NCI-H748 treated with DMSO at 0.1 percent for 48 hours (cell line): ENCODE measurements around the gene MYO1A.

Experiments
- DNase-seq: peaks from one replicate; lab custom pipeline; 2025; lab: John Stamatoyannopoulos, UW

Gene MYO1A

DNA sequence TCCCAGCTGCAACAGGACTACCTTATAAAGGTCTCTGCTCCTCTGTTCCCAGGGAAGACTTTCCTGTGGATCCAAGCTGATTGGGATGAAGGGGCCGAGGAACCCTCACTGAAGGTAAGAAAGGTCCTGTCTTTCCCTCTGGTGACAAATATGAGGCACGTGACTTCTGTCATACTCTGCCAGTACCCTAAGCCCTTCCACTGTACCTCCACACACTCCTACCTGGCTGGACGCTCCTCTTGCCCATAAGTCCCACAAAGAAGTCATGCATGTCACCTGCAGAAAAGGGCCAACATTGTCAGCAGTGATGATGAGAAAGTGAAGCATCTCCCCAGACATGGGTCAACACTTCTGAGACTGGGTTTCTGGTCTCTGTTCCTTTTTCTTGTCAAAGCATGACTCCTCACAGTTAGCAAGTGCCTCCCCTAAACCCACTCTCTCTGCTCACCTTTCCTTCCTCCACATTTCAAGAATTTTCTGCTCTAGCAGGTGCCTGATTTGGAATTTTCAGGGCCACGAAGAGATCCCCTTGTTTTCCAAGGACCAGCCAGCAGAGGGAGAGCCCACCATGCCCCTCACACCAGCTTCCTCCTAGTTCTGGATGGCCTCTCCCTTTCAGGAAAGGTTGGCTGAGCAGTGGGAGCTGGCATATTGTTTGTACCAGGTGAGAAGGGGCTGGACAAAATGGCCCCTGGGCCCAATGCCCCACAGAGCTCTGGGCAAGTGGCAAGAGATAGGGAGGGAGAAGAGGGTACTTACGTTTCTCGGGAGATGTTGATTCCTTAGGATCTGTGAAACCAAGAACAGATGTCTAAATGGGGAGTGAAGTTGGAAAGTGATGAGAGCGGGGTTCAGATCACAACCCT lies 37.1 kb downstream of the MYO1A start:
- no peak for DNase-seq

DNA sequence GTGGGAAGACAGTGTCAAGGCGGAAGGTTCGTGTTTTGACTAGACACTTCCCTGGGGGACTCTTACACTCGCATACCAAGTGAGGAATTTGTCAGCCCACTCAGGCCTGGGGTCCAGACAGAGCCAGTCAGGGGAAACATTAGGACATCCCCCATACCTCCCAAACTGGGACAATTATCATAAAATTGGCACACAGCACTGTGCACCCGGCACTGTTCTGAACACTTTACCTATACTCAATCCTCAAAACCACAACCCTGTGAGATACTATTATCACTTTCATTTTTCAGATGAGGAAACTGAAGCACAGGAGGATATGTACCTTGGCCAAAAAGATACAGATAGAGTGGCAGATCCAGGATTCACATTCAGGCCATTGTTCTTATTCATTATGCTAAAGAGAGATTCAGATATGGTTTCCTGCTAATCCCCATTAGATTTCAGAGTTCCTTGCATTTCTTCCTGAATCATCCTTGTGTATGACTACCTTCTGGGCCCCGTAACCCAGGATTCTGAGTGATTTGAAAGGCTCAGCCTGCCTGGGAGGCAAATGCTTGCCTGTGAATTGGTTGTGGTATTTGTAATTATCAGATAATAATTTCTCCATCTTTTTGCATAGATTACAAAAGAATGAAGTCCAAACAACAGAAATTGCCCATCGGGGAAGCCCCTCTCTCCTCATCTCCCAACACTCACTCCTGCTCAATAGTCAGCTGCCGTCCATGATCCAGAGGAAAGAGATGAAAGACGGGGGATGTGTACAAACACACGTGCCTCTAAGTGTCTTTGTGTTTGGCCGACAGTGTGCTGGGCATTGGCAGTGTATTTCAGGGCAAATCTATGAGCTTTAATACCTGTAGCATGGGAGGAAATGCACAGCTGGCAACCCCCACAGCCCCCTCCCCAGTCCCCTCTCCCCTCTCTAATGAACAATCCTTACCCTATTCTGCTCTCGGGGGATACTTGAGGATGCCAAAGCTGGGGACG lies 38.2 kb downstream of the MYO1A start:
- DNase-seq, result no peak

DNA sequence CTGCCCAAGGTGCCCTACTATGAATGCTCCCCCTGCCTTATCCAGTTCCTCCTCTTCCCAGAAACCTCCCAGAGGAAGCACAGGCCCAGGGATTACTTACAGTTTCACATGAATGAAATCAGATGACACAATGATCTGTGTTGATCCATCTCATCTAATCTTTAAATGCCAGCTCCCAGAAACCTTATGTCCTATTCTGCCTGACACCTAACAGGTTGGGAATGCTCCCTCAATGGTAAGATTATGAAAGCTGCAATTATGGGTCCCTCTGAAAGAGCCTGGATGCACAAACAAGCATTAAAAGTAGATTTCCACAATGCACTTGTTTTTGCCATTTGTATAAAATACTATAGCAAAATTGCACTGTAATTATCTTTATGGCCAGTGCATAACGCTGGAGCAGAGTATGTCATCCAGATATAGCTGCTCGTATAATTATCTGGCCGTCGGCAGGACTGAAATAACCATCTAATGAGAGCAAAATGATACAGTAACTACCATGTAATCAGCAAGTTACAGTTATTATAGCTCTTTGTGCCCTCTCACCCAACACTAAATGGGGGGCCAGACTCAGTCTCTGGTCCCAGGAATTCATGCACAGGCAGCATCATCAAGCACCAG lies 39.2 kb downstream of the MYO1A start:
- DNase-seq, result no peak

DNA sequence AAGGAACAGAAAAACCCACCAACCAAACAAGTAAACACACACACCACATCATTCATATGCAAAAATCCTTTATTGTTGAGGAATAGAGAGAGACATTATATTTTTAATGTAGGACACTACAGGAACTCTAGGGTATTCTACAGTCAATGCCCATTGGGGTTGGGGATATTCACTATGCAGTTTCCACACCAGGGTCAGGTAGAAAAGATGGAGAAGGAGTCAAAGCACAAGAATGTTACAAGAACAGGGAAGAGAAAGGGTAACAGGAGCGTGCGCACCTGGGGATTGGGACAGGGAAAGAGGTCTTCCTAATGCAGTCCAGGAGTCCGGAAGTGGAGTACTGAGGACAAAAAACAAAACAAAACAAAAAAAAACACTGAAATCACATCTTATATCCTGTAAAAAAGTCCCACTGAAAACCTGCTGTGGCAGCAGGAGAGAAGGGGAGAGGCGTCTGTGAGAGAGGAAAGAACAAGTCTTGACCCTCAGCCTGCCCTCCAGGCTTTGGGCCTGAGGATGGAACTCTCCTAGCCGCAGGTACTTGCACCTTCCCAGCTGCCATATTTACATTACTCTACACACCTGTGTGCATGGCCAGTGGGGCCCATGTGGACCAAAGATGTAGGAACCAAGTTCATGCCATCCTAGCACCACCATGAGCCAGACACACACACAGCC lies 39.8 kb downstream of the MYO1A start:
- no peak for DNase-seq

DNA sequence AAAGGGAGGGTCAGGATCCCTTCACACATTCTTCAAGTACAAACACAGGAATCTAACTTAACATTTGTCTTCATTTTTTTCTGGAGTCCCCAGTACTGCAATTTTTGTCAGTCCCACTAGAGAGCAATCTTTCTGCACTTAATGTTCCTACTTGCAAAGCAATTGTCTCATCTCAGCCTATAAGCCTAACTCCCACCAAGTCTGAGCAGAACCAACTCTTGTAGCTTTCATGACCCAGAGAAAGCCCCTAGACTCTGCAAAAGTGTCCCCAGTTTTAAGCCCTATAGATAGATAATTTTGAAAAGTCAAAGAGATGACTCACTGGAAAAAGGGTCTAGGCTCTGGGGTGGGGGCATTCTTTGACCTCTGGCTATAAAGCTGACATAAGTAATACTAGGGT lies 41.8 kb downstream of the MYO1A start:
- peak; percentile 66 for DNase-seq

DNA sequence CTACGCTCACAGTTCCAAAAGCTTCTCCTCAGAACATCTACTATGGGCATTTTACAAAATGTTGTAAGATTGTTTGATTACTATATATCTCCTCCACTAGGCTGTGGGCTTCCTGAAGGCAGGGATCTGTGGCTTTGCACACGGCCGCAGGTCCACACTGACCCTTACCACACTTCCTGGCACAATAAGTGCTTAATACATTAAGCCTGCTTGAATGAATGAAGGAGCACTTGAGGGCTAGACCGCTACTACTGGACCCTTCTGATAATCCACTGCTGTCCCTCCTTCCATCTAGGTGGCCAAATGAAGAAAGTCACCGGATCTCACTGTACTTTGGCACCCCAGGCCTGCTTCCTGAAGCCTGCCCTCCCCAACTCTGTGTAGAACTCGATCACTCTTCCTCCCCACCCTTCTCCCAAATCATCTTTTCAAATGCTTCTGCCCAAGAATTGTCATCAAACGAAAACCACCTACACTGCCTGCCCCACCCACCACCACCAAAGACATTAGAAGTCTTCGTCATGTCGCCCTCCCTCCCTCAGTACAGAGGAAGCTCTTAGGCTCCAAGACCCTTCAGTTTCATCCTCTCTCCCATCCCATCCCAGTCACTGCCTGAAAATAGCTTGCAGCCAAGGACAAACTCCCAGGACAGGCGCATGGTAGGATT lies 43.0 kb downstream of the MYO1A start:
- DNase-seq, result no peak

DNA sequence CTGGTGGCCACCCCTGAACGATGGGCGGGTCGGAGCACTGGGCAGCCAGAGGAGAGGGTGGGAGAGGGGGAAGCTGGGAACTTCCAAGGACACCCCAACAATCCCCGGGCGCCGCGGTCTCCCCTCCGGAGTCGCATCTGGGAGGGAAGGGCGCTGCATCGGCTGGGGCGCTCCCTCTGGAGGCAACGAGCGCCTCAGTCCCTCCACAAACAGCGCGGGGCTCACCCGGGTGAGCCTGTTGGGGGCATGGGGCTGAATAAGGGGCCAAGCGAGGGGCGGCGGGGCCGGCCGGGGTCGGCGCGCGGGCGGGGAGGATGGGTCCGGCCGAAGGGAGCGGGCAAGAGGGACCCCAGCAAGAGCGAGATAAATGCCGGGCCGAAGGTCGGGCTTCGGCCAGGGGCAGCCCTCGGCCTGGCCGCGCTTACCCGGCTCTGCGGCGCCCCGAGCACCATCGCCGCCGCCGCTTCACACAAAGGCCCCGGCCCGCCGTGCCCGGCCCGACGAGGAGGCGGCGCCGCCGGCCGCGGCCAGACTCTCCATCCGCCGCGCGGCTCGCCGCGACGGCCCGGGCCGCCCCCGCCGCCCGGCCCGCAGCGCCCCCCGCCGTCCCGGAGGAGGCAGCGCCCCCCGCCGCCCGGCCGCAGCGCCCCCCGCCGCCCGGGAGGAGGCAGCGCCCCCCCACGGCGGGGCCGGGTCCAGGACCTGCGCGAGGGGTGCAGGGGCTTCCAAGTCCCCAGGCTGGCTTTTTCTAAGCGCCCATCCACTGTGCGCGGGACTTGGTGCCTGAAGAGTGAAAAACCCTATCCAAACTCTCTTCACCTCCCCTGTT lies 43.7 kb downstream of the MYO1A start, which contains the start of gene ZBTB39:
Gene ZBTB39 (minus strand): TSS at position 567 of the 829 bp plus-strand sequence. CDS start 1,629 bp downstream, outside the sequence.
- DNase-seq, result peak; percentile 30

DNA sequence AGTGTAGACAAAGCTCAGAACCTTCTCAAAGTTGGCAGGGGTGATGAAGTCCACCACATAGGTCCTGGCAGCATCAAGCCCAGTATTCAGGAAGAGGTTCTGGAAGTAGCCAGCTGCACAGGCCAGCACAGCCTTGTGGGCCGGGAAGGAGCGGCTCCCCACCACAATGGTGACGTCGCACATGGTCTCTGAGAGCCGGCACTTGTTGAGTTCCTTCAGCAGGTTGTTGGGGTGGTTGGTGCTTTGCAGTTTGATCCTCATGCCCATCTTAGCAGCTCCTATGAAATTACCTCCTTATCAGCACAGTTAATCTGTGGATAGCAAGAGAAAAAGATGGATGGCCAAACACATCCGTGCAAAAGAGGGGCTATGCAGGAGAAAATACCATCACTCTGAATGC lies 45.3 kb downstream of the MYO1A start:
- DNase-seq, result no peak

DNA sequence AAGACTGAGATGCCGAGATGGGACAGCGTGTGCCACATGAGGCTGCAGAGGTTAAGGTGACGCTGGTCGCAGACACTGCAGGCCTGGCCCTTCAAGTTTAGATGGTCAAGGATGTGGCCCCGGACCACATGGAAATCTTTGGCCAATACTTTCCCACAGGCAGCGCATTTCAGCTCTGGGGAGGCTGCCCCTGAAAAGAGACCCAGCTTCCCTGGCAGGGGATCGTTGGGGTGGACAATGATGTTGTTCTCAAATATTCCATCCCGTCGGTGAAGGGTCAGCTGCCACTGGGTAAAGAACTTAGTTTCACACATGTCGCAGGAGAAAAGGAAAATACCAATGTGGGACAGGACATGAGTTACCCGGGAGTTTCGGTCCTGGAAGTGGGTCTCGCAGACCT lies 46.5 kb downstream of the MYO1A start:
- DNase-seq, result no peak

DNA sequence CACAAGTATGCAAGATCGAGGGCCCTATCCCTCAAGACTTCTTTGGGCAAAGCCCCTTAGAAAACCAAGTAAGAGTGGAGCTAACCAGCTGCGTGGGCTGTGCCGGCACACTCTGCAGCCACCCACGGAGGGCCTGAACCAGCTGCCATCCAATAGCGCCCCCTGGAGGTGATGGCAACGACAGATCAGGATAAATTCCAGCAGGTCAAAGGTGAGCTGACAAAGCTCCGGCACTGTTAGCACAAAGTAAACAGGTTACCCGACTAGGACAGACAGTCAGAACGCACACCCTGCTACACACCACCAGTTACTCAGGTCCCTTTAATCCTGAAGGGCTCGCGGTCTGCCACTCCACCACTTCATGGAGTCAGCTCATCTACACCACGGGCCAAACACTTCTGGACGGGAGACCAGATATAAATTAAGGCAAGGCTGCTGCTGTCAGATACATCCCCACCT lies 48.5 kb downstream of the MYO1A start:
- peak; percentile 33 for DNase-seq

DNA sequence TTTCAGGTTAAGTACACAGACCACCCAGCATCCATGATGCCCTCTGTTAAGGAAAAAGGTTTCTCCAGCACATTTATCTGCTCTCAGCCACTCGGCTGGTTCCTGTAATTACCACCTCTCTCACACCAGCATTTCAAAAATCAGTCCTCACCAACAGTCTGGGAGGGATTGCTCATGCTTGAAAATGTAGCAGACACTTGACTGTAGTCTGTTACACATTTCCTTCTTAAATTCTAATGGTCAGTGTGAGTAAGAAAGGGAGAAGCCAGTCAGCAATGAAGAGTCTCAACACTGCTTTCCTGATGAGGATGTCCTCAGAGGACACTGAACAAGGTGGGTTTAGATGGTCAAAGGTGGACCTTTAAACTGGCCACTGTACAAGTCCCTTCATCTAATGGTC lies 49.5 kb downstream of the MYO1A start:
- no peak for DNase-seq

DNA sequence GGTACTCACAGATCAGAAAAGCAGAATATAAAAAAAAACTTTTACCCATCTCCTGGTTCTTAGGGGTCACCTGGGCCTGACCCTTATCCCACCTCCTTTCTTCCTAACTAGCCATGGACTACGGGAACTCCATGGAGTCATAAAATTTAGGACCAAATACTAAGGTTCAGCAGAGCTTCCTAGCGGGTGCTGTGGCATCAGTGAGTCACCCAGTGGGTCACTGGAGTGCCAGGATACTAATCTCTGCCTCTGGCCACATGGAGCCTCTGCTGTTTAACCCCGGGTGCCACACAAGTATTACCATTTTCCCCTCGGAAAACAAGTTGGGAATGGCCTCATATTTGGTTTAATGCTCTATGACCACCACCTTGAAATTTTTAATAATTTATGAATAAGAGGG lies 50.5 kb downstream of the MYO1A start:
- DNase-seq, result no peak

DNA sequence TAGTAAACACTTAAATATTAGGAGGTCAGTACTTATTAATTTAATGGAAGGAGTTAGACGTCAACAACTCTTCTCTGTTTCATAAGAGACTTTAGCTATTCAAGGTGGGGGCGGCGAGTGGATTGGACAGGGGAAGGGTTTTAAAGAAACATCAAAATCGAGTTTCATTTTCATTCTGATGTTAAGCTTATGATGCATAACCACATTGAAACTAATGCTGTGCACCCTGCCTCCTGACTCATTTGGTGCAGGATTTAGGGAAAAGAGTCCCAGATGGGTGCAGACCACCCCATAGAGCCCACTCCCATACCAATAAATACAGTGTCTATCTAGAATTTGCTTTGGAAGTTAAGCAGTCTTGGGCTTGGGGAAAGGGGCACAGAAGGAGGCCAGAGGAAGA lies 50.9 kb downstream of the MYO1A start:
- DNase-seq, result no peak

DNA sequence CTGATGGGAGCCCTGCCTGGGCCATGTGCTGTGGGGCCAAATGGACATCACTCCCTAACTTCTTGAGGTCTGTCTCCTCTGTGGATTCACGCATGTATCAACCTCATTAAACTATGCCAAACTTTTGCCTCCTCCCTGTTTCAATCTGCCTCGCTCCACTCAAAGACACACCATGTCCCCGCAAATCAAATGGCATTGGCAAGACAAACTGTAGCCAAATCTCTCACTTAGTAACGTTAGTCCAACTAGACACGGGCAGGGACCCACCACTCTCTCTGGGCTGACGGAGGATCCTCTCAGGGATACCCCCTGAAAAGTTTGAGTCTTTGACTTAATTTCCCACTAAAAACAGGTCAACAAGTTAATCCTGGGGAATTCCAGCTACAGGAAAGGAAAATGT lies 51.6 kb downstream of the MYO1A start:
- no peak for DNase-seq

DNA sequence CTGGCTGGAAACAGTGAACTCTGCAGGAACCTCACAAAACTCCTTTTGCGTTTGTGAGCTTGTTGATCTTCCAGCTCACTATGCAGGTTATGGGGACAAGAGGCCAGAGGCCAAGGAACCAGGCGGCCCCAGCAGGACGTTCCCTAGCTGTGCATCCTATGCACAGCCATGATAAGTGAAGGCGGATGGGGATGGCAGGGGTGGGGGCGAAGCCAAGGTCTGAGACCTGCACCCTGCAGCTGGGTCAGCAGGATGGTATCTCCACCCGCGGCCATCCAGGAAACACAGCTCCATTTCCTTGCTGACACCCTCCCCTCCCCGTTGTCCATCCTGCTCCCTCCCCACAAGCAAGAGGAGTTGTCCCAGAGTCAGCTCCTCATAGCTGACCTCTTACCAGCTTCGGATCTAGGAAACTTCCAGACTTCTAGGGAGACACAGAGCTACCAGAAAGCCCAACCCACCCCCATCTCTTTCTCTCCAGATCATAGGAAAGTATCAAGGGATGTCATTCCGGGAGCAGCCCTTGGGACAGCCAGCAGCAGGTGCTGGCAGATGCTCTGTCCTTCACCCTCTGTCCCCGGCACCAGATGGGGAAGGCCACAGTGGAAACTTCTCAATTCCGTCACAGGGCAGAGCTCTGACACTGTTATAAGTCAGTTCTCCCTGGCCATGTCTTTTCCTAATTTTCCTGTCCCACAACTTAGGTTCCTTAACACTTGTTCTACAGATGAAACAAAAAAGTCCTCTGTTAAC lies 53.0 kb downstream of the MYO1A start:
- no peak for DNase-seq

DNA sequence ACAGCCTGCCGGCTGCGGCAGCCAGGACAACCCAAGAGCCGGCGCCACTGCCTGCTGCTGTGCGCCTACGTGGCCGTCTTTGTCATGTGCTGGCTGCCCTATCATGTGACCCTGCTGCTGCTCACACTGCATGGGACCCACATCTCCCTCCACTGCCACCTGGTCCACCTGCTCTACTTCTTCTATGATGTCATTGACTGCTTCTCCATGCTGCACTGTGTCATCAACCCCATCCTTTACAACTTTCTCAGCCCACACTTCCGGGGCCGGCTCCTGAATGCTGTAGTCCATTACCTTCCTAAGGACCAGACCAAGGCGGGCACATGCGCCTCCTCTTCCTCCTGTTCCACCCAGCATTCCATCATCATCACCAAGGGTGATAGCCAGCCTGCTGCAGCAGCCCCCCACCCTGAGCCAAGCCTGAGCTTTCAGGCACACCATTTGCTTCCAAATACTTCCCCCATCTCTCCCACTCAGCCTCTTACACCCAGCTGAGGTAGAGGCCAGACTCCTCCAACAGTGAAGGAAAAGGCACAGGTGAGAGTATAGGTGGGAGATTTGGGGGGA lies 53.9 kb downstream of the MYO1A start:
- DNase-seq, result no peak

DNA sequence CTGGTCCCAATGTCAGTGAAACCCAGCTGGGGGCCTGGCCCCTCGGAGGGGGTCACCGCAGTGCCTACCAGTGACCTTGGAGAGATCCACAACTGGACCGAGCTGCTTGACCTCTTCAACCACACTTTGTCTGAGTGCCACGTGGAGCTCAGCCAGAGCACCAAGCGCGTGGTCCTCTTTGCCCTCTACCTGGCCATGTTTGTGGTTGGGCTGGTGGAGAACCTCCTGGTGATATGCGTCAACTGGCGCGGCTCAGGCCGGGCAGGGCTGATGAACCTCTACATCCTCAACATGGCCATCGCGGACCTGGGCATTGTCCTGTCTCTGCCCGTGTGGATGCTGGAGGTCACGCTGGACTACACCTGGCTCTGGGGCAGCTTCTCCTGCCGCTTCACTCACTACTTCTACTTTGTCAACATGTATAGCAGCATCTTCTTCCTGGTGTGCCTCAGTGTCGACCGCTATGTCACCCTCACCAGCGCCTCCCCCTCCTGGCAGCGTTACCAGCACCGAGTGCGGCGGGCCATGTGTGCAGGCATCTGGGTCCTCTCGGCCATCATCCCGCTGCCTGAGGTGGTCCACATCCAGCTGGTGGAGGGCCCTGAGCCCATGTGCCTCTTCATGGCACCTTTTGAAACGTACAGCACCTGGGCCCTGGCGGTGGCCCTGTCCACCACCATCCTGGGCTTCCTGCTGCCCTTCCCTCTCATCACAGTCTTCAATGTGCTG lies 54.6 kb downstream of the MYO1A start:
- no peak for DNase-seq

DNA sequence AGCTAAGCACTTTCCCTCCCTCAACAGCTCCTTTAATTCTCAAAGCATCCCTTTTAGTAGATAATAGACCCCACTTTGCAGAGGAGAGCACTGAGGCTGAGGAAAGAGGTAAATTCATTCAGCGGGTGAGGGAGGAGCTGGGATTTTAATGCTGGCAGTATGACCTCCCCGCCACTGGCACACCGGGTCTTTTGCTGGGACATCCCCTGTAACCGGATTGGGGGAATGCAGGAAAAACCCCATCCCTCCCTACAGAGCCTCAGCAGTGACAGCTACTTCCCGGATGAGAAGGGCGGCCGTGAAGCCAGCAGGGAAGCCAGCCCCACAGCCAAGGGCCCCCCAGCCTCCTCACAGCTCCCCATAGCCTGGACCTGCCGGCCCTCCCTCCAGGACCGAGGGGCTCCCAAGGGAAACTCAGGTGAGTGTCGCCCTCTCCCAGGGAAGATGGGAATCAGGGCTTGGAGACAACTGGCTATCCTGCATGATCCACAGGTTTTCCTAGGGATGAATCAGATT lies 55.6 kb downstream of the MYO1A start:
- no peak for DNase-seq
